ENCODE measurements around the gene TSPEAR.

Gene TSPEAR

GRCh38 chr21:44718093-44718492 lies 6.7 kb upstream of the TSPEAR start:
- DNase-seq = no peak

DNA sequence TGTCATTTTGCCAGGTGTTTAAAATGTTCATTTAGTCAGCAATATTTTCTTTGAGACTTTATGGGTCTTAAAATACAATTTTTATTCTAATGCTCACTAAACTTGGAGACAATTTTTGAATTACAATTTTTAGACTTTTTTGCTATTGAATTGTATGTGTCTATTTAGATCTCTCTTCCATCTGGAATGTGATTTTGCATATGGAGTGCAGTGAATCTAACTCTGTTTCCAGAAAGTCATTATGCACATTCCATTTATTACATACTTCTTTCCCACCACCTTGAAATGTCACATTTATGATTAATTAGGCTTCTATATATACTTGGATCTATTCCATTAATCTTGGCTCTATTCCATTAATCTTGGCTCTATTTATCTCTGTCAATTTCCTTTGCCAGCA lies 5.6 kb upstream of the TSPEAR start:
- no peak for DNase-seq

GRCh38 chr21:44714905-44715304 lies 3.5 kb upstream of the TSPEAR start:
- DNase-seq = no peak

DNA sequence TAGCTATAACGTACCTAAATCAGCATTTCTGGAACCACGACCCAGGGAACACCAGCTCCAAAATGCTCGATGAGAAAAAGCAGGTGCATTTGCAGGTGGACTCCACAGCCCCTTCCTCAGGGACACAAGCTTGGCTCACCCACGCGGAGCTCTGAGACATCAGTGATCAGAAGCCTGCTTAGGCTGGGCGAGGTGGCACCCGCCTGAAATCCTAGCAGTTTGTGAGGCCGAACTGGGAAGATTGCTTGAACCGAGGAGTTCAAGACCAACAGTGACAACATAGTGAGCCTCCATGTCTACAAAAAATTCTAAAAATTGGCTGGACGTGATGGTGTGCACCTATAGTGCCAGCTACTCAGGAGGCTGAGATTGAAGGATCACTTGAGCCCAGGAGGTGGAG lies 2.5 kb upstream of the TSPEAR start:
- no peak for DNase-seq

DNA sequence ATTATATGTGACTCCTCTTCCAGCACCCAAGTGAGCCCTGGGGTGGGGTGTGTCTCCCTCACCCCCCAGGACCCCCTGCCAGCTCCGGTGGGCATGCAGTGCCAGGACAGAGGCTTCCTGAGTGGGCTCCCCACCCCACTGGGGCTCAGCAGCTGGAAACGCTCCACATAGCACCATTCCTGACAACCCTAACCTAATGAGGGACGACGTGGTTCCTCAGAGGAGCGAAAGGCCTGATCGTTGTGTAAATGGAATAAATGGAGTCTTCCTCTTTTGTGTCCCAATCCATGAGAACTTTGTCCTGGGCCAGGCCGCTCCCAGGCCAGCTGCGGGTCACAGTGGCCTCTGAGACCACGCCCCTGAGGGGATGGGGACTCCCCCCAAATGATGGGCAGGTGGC lies 1.8 kb upstream of the TSPEAR start:
- DNase-seq = no peak

- DNase-seq = no peak
Measured at GRCh38 chr21:44712203-44713028, 1.0 kb upstream of the TSPEAR start.

- DNase-seq = no peak
Measured at GRCh38 chr21:44710756-44711326, 531 bp downstream of the TSPEAR start.

DNA sequence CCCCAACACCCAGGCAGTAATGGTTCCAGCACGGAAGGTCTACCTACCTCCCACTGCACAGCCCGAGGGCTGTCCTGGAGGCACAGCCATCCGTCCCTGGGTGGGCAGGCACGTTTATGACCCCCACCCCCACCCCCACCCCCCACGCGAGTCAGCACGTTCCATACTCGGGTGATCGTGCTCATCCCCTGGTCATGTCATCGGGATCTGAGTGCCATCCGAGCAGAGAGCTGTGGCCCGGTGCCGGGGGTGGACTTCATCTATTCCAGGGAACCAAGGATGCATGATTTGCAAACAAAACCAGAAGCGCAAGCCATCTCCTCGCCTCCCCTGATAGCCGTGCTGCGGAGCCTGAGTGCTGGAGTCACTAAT lies 1.1 kb downstream of the TSPEAR start:
- no peak for DNase-seq

DNA sequence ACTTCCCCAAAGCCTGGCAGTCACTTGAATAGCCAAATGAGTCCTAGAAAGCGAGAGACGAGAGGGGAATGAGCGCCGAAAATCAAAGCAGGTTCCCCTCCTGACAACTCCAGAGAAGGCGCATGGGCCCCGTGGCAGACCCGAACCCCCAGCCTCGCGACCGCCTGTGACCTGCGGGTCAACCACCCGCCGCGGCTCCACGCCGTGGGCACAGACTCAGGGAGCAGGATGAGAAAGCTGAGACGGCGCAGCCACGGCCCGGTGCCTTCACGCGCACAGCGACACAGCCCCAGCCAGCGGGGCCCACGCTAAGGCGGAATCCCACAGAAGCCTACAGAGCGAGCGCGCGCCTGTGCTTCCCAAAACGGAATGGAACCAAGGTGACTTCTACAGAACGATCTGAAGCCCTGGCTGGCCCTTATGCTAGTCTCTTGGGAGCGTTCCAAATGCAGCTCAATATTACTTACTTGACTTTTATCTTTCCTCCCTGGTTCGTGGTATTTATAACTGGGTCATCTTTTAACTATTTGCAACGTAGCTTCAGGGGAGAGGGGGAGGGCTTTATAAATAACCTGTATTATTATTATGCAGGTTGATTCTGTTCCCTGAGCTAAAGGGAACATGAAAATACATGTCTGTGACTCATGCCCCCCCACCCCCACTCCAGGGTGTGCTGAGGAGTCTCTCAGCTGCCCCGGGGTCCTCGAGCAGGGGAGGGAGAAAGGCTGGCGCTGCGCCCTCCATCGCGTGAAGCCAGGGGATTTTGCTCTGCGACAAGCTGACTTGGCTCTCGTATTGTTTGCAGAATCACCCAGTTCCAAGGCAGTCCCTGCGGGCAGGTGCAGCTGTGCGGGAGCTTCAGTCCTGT lies 1.7 kb downstream of the TSPEAR start:
- DNase-seq = no peak

- peak; percentile 47 for DNase-seq
Measured at GRCh38 chr21:44708866-44709425, 2.4 kb downstream of the TSPEAR start.

DNA sequence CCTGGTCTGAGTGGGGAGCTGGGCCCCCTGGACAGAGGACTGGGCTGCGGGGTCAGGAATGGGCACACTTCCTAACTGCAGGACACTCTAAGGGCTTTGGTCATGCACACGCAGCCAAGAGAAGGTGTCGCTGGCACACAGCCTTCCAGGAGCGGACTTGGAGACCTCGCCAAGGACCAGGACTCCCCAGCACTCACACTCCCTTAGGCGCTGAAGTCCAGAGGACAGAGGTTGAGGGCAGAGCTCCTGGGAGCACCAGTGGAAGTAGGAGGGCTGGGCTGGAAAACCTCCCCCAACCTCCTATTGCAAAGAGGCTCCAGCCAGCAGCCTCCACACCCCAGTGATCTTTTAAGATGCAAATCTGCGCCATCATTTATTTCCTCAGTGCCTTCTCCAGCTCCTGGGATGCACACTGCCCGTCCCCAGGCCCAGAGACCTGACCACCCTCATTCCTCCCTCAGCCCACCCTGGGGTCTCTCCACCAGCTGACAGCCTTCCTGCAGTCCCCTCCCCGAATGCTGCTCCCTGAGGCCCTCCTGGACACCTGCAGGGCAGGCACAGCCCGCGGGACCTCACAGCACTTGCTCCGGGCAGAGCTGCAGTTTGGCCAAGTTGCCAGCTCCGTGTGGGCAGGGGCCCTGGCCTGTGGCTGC lies 3.0 kb downstream of the TSPEAR start:
- DNase-seq = no peak

- DNase-seq = no peak
Measured at GRCh38 chr21:44706706-44707581, 4.4 kb downstream of the TSPEAR start.

DNA sequence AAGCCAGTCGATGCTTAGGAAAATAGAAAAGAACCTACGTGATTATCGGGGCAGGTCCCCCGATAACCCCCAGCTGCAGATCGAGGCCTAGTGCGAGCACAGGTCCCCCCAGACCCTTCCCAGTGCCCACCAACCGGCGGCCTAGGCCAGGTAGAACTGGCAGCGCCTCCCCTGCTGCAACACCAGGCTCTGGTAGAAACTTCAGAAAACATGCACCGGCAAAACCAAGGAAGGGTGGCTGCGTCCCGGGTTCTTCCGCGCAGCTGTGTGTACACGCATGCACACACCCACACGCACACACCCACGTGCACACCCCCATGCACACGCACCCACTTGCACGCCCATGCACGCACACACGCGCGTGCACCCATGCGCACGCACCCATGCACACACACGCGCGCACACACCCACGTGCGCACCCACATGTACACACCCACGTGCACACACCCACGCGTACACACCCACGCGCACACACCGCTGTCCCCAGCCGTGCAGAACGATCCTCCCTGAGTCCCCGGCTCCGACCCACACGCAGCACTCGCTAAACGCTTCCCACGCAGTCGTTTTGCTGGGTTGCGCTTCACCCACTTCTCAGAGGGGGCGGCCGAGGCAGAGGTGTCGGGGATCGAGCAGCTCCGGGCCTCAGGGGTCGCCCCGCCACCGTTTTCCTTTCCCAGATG lies 5.2 kb downstream of the TSPEAR start:
- DNase-seq = no peak

DNA sequence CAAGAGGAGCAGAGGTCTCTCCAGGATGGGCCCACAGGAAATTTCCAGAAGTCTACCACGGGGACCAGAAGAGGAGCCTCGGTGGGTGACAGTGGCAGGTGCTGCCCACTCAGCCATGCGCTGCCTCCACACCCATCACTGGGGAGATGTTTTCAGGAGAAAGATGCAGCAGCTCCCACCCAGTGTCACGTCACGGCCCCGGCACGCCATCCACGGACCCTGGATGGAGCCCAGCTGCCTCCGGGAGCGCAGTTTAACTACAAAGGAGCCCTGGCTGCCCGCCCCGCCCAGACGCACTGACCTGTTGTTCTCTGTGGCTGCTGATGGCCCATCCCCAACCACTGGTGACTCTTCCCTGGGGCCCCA lies 6.8 kb downstream of the TSPEAR start:
- no peak for DNase-seq

DNA sequence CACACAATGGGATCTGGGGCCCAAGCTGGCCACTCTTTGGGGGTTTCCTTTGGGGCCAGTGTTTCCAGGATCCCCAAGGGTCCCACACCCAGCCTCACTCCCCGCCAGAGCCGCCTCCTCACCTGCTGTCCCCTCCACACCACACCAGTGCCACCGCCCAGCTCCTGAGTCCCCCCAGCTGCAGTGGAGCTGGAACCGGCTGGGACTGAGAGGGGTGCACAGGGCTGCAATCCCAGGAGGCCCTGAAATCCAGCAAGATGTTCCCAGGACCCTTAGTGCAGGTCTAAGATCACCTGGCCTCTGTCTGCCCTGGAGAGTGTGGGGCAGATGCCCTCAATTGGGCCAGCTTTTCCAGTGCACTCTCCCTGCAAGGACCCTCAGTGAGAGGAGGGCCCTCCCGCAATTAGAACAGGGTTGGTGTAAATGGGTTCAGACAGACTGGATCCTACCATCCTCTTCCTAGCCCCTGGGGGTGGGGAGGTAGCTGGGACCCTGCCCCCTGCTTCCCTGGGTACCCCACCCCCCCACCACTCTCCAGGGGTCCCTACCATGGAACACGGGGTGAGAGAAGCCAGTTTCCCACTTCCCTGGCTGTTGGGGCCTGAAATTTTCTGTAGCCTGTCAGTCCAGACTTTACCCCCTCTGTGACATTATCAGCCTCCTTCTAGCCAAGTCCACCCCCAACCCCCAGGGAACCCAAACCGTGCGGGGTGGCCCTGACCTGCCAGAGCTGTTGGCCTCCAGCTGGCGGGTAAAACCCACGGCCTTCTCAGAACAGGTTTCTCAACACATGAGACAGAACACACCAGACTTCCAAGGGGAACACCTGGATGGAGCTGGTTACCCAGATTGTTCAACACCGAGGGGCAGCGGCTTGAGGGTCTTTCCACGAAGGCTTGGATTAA lies 7.4 kb downstream of the TSPEAR start:
- DNase-seq = no peak

DNA sequence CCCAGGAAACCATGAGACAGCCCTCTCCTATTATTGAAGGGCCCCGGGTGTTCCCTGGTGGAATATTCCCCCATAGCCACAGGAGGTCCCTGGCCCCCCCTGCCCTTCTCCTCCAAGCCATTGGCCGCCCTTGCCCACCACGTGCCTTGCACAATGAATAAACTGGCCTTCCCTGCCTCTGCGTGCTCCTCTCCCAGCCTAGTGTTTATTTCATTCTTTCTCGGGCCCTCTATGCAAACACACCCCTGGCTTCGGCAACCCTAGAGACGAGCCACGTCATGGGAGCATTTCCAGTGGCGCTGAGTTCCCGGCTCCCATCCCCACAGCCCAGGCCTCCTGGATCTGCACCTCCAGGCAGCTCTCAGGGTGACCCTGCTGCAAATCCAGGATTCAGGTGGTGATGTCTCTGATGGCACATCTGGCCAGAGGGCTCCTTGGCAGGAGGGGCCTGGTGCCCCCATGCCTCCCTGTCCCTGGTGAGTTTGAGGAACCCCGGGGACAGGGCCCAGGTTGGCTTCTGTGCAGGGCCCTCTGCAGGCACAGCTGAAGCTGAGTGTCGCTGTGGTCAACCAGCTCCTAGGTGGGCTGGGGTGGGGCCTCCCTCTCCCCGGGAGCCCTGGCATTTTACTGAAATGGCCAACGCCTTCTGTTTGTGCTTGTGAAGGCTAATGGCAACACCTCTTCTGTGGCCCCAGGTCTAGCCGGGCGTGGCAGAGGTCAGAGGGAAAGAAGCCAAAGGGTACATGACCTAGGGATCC lies 8.2 kb downstream of the TSPEAR start:
- DNase-seq = no peak

DNA sequence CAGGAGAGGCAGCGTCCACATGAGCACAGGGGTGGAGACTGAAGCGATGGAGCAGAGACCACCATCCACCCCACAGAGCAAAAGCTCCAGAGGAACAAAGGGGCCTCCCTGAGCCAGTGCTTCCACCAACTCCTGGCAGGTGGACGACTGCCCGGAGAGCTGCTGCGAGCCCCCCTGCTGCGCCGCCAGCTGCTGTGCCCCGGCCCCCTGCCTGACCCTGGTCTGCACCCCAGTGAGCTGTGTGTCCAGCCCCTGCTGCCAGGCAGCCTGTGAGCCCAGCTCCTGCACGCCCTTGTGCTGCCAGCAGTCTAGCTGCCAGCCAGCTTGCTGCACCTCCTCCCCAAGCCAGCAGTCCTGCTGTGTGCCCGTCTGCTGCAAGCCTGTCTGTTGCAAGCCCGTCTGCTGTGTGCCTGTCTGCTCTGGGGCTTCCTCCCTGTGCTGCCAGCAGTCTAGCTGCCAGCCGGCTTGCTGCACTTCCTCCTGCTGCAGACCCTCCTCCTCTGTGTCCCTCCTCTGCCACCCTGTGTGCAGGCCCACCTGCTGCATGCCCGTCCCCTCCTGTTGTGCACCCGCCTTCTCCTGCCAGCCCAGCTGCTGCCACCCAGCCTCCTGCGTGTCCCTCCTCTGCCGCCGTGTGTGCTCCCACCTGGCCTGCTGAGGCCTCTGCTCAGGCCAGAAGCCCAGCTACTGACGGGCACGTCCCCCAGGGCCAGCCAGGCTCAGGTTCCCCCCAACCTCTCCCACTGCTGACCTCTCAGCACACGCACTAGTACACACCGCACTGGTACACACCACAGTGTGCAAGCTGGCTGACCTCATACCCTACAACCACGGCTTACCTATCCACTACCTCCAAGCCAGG lies 9.0 kb downstream of the TSPEAR start:
- no peak for DNase-seq

DNA sequence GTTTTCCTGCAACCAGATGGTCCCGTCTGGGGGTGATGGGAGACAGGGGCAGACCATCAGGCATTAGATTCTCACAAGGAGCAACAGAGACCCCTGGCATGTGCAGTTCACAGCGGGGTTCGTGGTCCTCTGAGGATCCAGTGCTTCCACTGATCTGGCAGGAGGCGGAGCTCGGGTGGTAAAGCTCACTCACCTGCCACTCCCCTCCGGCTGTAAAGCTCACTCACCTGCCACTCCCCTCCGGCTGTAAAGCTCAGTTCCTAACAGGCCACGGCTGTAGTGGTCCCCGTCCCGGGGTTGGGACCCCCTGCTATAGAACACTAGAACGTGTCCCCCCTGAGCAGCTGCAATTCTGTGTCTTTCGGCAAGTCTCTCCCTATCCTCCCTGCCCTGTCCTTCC lies 9.8 kb downstream of the TSPEAR start:
- no peak for DNase-seq

DNA sequence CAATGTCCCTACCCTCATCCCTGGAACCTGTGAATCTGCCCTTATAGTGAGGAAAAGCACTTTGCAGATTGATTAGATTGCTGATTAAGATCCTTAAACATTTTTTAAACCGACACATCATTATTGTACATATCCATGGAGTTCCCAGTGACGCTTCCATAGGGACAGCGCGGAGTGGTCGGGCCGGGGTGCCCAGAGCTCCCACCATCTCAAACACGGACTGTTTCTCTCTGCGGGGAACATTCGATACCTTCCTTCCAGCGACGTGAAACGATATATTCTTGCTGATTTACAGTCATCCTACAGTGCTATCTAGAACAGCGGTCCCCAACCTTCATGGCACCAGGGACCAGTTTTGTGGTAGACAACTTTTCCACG lies 10.4 kb downstream of the TSPEAR start:
- no peak for DNase-seq

Data from inflammatory macrophage treated with lipopolysaccharide for 4 hours (primary cell).